HG03159 (cell line): ENCODE data around the gene FSTL4.

Experiments used
- ATAC-seq: cut with Tn5 transposase; IDR thresholded peaks from one replicate; pipeline ENCODE4 v1.9.1; 2021; ENCODE audit warnings: mild to moderate bottlenecking, moderate library complexity; ENCODE audit not compliant: unreplicated experiment

FSTL4 gene

DNA sequence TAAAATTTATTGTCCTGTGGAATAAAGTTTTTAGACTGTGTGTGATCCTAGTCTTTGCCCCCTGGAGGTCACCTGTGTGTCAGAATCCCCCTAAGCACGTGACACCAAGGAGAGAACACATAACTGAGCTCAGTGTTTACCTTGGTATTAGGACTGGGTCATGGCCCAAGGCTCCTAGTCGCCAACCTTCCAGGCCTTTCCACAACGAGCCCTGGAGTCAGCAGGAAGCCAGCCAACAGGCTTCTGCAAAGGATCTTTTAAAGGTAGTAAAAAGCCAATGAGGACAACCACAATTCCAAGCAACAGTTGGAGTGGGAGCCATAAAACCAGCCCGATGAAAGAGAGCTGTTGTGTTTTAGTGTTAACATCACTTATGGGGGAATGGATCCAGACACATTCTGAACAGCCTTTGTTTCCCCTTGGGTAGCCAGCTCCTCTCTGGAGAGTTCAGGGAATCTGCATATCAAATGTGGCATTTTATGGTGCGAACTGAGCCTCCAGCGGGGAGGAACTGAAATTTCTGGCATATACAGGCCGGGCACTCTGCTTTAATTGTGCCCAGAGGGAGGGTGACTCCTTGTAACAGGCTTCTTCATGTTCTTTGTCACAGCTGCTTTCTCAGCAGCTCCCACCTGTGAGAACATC lies 239.9 kb downstream of the FSTL4 start:
- ATAC-seq: no peak

DNA sequence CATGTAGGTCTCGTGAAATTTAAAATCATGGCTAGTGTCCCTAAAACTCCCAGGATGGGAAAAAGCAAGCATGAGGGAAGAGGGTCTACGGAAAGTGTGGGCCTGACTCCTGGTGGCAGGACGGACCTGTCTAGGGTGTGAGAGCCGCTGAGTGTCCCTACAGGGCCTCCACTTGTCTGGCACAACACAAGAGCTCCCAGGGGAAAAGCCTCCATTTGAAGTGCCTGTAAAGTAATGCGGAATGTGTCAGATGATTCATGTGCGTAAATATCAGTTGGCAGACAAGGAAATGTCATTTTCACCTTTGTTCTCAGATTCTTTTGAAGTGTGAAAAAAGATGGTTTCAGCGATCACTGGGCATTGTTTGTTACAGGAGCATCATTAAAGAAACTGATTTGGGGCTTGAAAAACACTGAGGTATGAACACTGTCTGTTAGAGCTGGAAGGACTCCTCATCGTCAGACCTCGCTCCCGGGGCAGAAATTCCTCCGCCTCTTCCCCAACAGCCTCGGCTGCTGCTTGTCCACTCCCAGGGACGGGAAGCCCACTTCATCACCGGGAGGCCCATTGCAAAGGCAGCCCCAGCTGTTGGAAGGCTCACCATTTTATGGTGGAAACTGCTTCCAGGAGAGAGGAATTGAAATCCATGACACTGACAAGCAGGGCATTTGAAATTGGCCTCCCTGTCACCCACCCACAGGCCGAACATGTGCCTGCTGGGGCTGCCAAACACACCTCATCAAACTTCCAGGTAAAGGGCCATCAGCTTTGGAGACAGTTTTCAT lies 240.8 kb downstream of the FSTL4 start:
- no peak for ATAC-seq

DNA sequence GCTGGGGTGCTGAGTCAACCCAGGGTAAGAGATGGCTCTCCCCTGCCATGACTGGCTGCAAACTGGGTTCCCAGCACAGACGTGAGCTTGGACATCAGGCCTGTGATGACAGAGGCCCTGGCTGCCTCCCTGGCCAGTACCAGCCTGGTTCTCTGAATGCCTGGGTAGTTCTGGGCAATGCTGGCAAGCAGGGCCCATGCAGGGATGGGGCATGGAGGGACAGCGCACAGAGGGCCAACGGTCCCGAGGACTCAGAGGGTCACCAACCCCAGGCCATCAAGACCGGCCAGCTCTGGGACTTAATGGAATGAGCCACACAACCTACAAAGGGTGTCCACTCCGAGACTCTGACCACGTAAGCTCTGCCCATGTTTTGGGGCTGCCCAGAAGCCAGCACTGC lies 241.4 kb downstream of the FSTL4 start:
- no peak for ATAC-seq

DNA sequence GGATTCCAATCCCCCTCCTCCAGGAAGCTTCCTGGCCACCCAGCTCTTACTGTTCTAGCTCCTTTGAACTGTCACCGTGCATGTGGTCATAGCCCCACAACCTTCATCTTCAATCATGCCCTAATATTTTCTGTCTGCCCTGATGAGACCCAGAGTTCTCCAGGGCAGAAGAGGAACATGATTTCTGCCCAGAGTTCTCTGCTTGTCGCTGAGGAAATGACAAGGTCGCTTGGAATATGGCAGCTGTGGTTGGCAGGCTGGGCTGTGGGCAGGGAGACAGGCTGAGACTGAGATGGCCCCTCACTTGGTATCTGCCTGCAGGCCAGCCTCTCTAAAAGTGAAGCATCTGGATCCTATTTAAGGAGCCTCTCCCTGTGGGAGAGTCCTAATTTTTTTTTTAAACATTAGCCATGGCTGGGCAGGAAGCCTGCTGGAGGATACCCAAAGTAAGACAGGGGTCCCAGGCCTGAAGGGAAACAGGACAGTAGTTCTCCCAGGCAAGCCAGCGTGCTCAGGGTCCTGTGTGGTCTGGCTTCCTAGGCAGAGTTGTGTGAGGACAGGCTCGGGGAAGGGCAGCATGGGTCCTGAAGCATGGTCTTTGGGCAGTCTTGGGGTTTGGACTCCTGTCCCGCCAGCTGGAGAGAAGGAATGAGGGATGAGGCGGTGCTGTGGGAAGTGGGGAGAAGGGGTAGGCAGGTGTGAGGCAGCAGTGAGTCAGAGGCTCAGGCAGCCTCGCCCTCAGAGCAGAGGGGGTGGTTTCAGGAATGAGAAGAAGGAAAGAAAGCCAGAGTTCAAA lies 242.1 kb downstream of the FSTL4 start:
- no peak for ATAC-seq

DNA sequence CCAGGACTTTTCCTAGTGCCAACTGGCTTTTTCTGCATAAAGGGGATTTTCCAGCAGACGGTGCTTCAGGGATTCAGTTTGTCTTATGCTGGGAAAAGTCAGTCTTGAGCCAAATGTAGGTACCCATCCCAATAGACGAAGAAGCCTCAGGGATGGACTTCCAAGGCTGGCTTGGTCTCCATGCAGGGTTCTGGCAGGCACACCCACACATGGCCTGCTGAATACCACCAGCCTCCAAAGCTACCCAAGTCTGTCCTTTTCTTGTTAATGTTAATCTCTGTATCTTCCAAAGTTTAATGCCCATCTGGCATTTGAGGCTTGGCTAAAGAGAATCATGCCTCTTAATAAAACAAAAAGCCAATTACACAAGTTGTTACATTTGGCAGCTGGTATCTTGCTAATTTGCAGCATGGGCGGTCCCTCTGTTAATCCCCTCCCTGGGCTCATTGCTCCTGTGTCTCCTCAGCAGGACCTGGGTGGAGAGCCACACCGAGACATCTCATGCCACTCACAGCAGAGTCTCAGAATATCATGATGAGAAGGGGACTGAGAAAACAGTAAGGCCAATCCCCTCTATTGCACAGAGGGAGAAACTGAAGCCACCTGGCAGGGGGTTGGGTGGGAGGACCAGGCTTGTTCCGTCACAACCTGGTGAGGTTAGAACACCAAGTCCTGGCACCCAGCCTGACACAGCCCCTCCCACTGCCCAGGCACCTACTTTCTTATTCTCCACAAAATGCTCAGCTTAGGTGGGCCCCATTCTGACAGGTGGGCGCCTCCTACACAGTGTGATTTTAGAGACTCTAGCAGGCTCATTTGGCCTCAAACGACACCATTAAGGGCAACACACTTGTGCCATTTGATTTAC lies 243.2 kb downstream of the FSTL4 start:
- ATAC-seq: no peak

DNA sequence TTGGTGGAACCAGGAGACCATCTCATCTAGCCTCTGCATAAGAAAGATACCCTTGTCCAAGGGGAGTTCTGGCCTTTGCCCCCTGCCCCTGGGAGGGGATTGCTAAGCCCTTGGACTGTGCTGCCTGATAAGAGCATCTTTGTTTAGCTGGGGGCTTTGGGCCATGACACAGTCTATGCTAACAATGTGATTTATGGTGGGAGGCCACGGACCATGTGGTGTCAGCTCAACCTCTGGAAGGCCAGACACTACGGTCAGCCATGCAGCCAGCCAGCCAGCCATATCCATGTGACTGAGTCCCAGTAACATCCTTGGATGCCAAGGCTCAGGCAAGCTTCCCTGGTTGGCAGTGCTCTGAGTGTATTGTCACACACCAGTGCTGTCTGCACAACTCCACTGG lies 244.4 kb downstream of the FSTL4 start:
- no peak for ATAC-seq

DNA sequence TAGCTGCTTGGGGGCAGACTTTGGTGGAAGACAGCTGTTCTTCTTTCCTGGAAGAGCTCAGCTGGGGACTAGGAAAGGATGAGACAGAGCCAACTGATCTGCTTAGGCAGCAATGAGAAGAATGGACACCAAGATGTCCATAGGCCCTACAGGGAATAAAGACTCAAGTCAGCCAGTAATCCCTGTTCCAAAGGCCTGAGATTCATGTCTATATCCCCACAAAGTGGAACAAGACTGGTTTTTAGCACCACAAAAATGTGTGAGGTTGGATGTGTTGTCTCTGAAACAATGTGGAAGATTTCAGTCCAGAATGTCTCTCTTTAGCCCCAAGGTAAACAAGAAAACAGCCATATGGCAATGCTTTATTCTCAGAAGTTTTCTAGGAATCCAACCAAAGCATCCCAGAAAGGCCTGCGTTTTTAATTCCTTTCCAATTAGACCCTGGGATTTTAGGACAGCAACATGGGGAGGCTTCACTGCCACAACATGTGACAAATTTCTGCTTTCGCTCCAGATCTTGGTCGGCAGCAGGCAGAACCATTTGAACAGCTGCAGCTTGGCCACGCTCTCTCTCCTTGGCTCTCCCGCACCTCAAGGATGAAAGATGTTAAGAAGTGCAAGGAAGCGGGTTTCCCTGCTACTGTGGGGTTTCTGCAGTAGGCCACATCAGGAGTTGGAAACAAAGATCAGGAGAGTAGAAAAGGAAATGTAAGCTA lies 245.1 kb downstream of the FSTL4 start:
- ATAC-seq: no peak

DNA sequence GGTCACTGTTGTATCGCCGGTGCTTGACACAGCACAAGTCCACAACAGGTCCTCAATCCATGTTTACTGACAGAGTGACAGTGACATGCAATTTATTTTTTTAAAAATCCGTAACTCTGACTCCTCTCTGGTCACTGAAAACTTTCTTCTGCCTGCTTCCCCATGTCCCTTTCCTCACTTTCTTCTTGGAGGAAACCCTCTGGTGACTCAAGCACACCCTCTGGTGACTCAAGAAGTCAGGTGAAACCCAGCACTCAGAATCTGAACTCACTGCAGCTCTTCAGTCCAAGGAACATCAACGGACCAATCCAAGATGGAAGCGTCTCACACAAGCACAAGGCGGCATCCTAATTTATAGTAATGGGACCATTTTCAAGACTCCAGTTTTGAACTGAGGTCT lies 245.9 kb downstream of the FSTL4 start:
- no peak for ATAC-seq

DNA sequence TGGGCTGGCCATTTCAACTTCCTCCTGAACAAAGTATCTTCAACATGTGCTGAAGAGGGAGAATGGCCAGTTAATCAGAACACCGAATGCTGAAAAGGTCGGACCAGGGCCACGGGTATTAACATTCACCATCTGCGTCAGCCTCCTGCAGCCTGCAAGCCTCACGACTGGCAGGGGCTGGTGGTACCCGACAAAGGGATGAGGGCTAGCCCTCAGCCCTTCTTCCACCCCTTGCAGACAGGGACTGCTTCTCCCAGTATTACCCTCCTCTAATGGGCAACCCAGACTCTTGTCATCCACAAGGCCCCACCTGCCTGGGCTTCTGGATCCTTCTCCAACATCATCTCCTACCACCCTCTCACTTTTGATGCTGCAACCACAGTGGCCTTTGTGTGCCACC lies 246.6 kb downstream of the FSTL4 start:
- ATAC-seq: no peak

DNA sequence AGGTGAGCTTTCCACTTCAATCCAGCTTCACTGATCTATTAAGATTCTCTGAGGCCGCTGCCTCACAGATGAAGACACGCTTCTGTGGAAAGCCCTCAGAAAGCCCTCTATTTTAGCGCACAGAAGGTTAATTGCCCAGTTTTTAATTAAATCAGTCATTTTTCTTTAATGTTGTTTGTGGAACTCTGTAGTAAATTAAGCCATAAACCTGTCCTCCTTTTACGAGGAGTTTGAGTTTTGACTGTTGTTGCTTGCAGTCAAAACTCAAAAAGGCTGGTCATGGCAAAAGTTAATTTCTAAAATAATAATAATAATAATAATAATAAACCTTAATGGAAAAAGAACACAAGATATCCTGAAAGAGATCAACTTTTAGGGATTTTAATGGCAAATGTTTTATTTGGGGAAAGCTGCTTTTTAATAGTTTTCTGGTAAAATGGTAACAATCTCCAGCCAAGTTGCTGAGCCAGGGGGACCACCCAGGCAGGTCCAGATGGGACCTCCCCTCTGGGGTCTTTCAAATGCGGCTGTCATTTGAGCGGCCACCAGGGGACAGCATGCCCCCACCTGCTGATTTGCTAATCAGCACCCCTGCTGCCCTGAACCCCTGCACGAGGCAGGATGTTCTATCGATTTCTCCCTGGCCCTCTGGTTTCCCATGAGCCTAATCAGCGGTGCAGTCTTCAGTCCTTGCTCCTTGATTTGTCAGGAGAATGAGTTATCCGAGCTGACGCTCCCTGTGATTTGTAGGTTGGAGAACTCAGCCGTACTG lies 247.2 kb downstream of the FSTL4 start:
- no peak for ATAC-seq

DNA sequence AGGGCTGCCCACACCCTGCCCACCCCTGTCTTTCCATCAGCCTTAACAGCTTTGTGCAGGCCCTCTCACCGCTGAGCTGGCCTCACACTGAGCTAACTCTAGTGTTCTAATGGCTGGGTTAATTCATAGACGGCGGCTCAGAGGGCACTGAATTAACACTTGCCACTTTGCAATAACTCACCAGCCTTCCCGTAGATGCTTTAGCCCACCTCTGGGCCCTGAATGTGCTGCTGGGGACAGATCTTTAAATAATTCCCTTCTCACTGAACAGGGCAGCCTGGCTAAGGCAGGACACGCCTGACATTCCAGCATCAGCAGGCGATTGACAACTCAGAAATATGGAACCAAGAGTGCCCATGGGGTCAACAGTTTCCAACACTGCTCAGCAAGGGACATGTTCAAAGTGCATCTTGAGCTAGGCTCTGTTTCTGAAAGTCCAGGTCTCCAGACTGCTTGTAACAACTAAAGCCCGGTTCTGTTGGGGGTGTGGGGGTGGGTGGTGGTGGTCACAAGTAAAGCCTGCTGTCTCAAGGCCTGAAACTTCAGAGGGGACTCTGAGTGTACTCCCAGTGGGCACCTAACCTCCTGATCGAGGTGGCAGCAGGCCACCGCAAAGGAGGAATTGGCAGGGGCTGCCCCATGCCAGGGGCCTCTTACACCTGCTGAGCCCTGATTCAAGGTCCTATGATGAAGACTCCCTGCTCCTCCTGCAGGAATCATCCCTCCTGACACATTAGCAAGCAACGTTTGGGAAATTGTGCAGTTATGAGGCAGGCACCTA lies 248.3 kb downstream of the FSTL4 start:
- no peak for ATAC-seq

DNA sequence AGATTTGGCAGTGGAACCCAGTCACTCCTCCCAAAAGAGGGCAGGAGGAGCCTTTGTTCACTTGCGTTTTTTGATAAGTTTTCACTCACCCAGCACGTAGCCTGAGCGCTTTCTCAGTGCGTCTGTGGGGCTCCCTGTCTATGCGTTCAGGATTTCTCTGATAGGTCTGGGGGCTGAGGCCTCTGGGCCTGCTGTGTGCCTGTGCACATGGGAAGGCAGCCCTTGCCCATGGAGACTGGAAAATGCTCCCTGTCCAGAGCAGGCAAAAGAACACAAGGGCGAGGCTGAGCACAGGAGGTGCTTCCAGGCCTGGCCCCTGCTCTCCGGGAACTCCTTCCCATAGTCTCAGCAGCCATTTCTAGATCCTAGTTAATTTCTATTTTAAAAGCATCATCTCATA lies 249.9 kb downstream of the FSTL4 start:
- ATAC-seq: no peak

DNA sequence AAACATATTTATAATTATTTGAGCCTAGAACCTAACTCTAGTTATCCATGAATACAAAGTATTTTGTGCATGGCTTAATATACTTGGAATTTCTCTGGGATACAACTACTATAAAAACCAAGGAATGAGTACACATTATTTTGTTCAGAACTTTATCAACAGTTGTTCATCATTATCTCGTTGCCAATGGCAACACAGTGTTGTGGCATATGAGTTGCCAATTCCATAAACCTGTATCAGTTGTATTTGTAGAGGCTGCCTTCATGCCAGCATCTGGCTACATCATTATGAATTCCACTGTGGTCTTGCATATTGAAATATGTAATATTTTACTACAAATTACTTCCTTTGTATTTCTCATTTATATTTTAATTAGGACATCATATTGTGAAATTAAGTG lies 250.4 kb downstream of the FSTL4 start:
- no peak for ATAC-seq

DNA sequence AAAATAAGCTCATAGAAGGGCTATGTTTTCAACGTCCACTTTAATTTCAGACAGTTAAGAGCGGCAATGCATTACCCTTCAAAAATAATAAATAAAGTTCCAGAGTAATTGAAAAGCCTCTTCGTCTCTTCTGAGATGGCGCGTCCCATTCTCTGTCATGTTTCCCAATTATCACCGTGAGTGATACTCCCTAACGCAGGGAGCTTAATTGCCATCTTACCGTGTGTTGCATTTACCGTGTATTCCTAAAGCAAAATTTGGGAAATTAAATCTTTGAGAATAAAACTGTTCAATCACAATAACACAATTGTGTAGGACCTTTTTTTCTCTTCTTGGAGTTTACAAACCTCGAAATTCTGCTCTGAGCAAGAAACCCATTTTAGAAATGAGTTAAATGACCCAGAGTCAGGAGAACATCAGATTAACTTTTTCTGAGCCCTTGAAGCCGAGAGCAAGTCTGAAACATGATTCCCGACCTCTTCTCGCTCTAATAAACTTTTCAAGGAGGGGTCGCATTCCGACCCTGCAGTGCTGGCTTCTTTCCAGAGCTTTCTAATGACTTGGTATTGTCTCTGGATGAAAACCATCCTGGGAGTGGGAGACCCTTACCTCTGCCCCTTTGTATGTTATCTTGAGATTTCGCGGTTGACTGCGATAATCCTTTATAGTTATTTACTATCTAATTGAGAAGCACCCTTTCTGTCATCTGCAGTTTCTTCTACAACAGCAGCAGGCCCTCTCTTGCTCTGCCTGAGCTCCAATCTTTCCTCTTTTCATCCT lies 251.5 kb downstream of the FSTL4 start:
- ATAC-seq: no peak

DNA sequence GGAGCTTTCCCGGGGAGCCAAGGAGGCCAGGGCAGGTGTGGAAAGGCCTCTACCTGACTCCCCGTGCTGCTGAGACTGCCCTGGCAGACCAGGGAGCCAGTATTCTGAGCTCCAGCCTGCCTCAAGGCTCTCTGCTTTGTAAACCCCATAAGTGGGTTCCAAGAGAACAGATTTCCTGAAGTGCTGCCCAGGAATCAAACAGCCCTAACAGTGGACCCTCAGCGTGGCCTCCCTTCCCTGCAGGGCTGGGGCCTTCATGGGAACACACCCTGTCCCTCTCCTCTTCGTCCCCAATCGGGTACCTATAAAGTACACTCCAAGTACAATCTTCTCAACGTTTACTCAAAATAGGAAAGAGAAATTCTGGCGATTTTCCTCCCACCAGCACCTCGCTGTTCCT lies 252.5 kb downstream of the FSTL4 start:
- no peak for ATAC-seq

DNA sequence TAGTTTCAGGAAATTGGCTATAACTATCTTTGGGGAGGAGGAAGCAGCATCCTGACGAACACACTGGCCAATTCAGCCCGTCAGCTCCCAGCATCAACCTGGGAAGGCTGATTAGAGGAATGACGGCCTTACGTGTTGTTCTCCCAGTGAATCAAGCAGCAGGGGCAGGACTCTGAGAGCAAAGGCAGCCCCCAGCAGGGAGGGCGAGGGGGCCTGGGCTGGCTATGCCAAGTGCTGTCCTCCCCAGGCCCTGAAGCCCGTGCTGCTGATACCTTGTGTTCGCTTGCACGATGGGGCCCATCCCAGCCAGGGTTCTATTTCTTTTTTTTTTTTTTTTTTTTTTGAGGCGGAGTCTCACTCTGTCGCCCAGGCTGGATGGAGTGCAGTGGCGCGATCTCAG lies 254.1 kb downstream of the FSTL4 start:
- ATAC-seq: no peak

DNA sequence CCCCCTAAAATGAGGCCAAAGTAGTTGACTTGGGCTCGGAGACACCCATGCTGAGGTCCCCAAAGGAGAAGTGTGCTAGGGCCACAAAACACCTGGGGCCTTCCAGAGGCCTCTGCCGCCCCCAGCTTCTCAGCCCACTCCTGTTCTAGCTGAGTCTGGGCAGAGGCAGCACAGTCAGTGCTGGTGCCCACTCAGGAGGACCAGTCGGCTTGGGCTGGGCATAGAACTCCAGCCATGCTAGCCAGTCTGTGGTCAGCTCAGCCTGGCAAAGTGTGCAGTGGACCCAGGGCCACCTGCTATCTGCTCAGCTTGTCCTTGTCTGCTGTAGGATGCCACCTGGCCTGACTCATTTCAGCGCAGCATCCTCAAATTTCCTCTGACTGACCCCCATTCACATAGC lies 254.6 kb downstream of the FSTL4 start:
- no peak for ATAC-seq

DNA sequence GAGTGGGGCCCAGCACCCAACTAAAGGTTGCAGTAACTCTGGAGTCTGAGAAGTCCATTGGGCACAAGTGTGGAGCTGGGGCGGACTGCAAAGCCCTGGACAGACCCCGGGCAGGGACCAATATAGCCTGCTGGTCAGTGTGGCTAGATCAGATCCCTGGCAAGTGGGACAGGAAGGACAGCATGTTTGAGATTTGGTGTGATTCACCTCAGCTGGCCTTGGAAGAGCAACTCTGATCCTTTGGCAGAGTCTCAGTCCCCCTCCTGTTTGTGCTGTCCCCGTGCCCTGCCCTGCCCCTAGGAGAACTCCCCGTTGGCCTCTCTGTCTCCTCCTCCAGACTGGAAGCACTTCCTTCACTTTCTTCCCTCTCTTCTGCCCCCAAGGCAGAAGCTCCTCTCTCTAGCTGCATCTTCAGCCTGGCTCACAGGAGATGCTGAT lies 255.3 kb downstream of the FSTL4 start:
- ATAC-seq: no peak
